Thoracic aorta (tissue), 2 donors: ENCODE measurements around the gene NEUROD4. TPM values are rescaled to one million over a fixed set of nuclear protein-coding genes. Genes with fewer than 3 reads are reported as not detected.

Source experiments
- ATAC-seq: fragments of 150-250 bp; one replicate; pipeline ENCODE4 v1.8.0; 2017; ENCODE audit warnings: low read depth; ENCODE audit not compliant: insufficient number of reproducible peaks, low FRiP score
- DNase-seq: peaks from one replicate; pipeline ENCODE4 v3.0.0-alpha.2; 2020; ENCODE audit warnings: low spot score
- H3K27ac ChIP-seq, 2 donors: fragments of 200-600 bp; sonication (generic); 1 replicate in 1 of 2; 2 replicates in 1 of 2; pipeline ENCODE4 v1.5.1; 2016; ENCODE audit warnings: mild to moderate bottlenecking in 2 of 2, moderate library complexity in 2 of 2
- H3K27me3 ChIP-seq: fragments of 200-600 bp; sonication (generic); replicated peaks from 2 replicates; pipeline ENCODE4 v1.6.0; 2016; ENCODE audit warnings: mild to moderate bottlenecking; ENCODE audit not compliant: insufficient read depth
- H3K36me3 ChIP-seq: fragments of 200-600 bp; sonication (generic); one replicate; pipeline ENCODE4 v1.5.1; 2016
- H3K4me1 ChIP-seq, 2 donors: fragments of 200-600 bp; sonication (generic); 1 replicate in 1 of 2; 2 replicates in 1 of 2; pipeline versions ENCODE4 v1.5.1 to v1.6.0; 2016; ENCODE audit warnings: low read depth in 2 of 2, mild to moderate bottlenecking in 1 of 2; ENCODE audit not compliant: control insufficient read depth in 1 of 2
- H3K4me3 ChIP-seq: fragments of 200-600 bp; sonication (generic); 2 replicates; pipeline ENCODE4 v1.5.1; 2016; ENCODE audit warnings: mild to moderate bottlenecking
- H3K9me3 ChIP-seq: fragments of 200-600 bp; sonication (generic); 2 replicates; pipeline ENCODE4 v1.5.1; 2016
- total RNA-seq, 2 donors: library from RNA; depleted of rRNA; stranded (reverse); fragments of >200 nt; gene quantifications; one replicate each; pipeline versions ENCODE4 v1.1.0 to v1.2.3, GENCODE V29; 2016
- TF ChIP-seq, protein P1 (sequence below): fragments of 200-600 bp; sonication (generic); IDR thresholded peaks from one replicate; pipeline ENCODE4 v1.5.1; 2019; ENCODE audit warnings: antibody characterized with exemption

Gene NEUROD4, protein sequence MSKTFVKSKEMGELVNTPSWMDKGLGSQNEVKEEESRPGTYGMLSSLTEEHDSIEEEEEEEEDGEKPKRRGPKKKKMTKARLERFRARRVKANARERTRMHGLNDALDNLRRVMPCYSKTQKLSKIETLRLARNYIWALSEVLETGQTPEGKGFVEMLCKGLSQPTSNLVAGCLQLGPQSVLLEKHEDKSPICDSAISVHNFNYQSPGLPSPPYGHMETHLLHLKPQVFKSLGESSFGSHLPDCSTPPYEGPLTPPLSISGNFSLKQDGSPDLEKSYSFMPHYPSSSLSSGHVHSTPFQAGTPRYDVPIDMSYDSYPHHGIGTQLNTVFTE
- total RNA-seq = not detected

DNA sequence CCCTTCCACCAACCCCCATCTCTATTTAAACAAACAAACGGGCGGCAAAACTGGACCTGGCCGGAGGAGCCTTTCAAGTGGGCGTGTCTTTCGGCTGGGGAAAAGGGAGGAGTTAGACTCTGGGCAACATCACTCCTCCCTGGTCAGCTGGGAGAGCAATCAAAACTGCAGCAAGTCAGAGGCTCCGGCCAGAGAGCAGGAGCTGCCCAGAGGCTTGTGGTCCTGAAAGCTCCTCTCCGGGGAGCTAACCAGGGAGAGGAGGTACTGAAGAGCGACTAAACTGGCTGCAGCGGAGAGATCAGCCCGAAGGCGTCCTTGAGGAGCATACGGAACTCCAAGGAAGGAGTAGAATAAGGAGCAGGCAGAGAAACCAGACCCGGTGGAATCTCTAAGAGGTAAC, at the start of gene NEUROD4:
Gene NEUROD4 (plus strand): TSS at position 191 of the 400 bp plus-strand sequence. CDS start 6,466 bp downstream, outside the sequence.
- no peak for ATAC-seq

DNA sequence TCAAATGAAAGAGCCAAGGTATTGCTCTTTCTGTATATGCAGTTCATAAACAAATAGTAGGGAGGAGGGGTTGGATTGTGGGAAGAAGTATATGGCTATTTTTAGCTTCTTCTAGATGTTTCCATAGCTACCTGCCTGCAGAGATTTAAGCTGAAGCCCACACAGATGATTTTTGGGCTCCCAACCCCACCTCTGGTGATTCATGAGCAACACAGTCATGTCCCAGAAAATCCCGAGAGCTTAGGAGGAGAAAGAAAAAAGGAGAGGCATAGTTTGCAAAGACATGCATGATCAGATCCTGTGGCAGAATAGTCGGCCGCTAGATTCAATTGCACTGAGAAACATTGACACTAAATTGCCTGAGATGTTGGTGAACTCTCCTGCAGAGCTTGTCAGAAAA, 49.0 kb upstream of the NEUROD4 start:
- no peaks in the 10 kb centered on the region for H3K4me1 ChIP-seq
- no peaks in the 10 kb centered on the region for H3K27me3 ChIP-seq
- TF ChIP-seq, protein P1, sequence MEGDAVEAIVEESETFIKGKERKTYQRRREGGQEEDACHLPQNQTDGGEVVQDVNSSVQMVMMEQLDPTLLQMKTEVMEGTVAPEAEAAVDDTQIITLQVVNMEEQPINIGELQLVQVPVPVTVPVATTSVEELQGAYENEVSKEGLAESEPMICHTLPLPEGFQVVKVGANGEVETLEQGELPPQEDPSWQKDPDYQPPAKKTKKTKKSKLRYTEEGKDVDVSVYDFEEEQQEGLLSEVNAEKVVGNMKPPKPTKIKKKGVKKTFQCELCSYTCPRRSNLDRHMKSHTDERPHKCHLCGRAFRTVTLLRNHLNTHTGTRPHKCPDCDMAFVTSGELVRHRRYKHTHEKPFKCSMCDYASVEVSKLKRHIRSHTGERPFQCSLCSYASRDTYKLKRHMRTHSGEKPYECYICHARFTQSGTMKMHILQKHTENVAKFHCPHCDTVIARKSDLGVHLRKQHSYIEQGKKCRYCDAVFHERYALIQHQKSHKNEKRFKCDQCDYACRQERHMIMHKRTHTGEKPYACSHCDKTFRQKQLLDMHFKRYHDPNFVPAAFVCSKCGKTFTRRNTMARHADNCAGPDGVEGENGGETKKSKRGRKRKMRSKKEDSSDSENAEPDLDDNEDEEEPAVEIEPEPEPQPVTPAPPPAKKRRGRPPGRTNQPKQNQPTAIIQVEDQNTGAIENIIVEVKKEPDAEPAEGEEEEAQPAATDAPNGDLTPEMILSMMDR = no peak
- no peak overlapping the region for H3K27ac ChIP-seq
- no peaks in the 10 kb centered on the region for H3K9me3 ChIP-seq
- DNase-seq (no peak), ATAC-seq (no peak)
- no peaks in the 10 kb centered on the region for H3K36me3 ChIP-seq
- no peak overlapping the region for H3K4me3 ChIP-seq

More for the DNA sequence above, at the start of gene NEUROD4:
- no peaks in the 10 kb centered on the region for H3K4me1 ChIP-seq
- no peaks in the 10 kb centered on the region for H3K36me3 ChIP-seq
- H3K9me3 ChIP-seq = no peaks in the 10 kb centered on the region
- H3K27ac ChIP-seq = no peak within 1 kb of the TSS
- TF ChIP-seq, protein P1 = no peak
- H3K27me3 ChIP-seq = no peaks in the 10 kb centered on the region
- no peak for DNase-seq
- no peak within 1 kb of the TSS for H3K4me3 ChIP-seq

DNA sequence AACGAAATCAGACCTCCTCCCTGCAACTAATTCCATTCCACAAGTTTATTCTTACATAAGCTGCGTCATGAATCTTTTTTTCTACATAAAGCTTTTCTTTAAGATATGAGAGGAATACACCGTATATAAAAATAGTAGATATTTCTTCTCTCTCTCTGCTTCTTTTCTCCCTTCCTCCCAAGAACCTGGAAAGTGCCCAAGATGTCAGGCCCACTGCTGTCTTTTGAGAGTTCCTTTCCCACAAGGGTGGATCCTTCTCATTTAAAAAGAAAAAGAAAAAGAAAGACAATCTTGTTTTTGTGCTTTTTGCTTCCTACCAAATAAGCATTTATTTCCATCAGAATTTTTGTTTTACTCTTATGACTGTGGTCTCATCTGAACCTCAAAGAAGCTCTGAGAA, 46.2 kb upstream of the NEUROD4 start:
- no peaks in the 10 kb centered on the region for H3K9me3 ChIP-seq
- TF ChIP-seq, protein P1 = no peak
- ATAC-seq = no peak

DNA sequence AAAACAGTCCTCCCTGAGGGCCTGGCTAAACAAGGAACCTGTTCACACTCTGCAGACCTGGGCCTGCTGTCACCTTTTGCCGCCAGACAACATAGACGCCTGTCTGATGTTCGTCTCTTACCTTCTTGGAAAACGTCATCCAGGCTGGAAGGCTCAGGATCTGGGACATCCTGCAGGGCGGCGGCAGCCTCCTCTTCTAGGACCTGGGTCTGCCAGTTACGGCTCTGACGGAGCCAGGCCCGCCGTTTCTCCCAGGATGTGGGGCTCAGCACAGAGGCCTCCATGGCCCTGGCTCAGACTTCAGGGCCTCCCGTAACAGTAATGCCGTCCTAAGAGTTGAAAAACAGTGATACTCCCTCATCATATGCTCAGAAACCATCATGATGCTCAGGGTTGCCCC, 45.5 kb upstream of the NEUROD4 start:
- TF ChIP-seq, protein P1 = no peak
- DNase-seq (no peak), ATAC-seq (no peak)
- Histone ChIP-seq H3K9me3 (no peaks in the 10 kb centered on the region), H3K36me3 (no peaks in the 10 kb centered on the region), H3K4me1 (no peaks in the 10 kb centered on the region), H3K27ac (no peak overlapping the region), H3K4me3 (no peak overlapping the region), H3K27me3 (no peaks in the 10 kb centered on the region)

More for the DNA sequence above, 46.2 kb upstream of the NEUROD4 start:
- H3K27ac ChIP-seq = no peak overlapping the region
- no peaks in the 10 kb centered on the region for H3K36me3 ChIP-seq
- no peak overlapping the region for H3K4me3 ChIP-seq
- H3K27me3 ChIP-seq = no peaks in the 10 kb centered on the region
- H3K4me1 ChIP-seq = no peaks in the 10 kb centered on the region
- DNase-seq = no peak

DNA sequence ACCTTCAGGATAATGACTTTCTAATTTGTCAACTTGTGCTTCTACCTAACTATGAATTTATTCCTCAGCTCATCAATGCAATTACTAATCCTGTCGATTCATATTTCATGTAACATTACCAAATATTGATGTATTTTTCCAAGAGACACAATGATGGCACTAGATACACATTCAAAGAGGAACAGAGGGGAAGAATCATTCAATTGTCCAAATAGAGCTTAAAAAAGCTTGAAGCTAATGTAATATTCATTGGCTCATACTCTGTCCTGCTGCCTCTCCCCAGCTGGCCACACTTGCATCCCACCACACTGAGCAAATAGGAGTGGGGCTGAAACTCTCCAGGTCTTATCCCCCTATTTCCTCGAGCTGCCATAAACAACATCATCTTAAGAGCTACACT, 44.5 kb upstream of the NEUROD4 start:
- ATAC-seq = no peak
- H3K36me3 ChIP-seq = no peaks in the 10 kb centered on the region
- H3K4me3 ChIP-seq = no peak overlapping the region
- H3K4me1 ChIP-seq = no peaks in the 10 kb centered on the region
- TF ChIP-seq, protein P1 = no peak
- no peaks in the 10 kb centered on the region for H3K9me3 ChIP-seq
- DNase-seq = no peak
- no peak overlapping the region for H3K27ac ChIP-seq
- H3K27me3 ChIP-seq = no peaks in the 10 kb centered on the region
